Activated B cell treated with CpG ODN at 0.5 μM for 24 hours (primary cell): ENCODE results near the gene FOXP1. TPM values are rescaled to one million over a fixed set of nuclear protein-coding genes. Genes with fewer than 3 reads are reported as not detected.
A peak's percentile ranks its signal among the peaks of the same experiment; 100 is the strongest.

Source experiments
- ATAC-seq: fragments of 200-7000 bp; cut with Tn5 transposase; one replicate; pipeline ENCODE4 v1.10.0; 2021; ENCODE audit warnings: low read depth, mild to moderate bottlenecking, moderate library complexity
- CTCF ChIA-PET: fragments of 350-600 bp; sonication (Branson Sonifier 250); formaldehyde crosslinking; loops from one replicate; lab custom pipeline; 2021; ENCODE audit warnings: antibody characterized with exemption; lab: Charles Lee
- POLR2A ChIA-PET: fragments of 350-600 bp; sonication (Branson Sonifier 250); formaldehyde crosslinking; loops from one replicate; lab custom pipeline; 2021; ENCODE audit warnings: antibody characterized with exemption; lab: Charles Lee
- DNase-seq: peaks from one replicate; pipeline ENCODE4 v3.0.0; 2022
- H3K27ac Mint-ChIP-seq: one replicate; pipeline ENCODE4 v1.8.0; 2020; ENCODE audit warnings: mixed read lengths
- H3K27me3 Mint-ChIP-seq: one replicate; pipeline ENCODE4 v1.8.0; 2021; ENCODE audit warnings: mixed read lengths
- H3K36me3 Mint-ChIP-seq: one replicate; pipeline ENCODE4 v1.8.0; 2021; ENCODE audit warnings: low read depth, mixed read lengths
- H3K4me1 Mint-ChIP-seq: one replicate; pipeline ENCODE4 v1.8.0; 2021; ENCODE audit warnings: mixed read lengths
- H3K4me3 Mint-ChIP-seq: one replicate; pipeline ENCODE4 v1.8.0; 2020; ENCODE audit warnings: mild to moderate bottlenecking, mixed read lengths
- H3K9me3 Mint-ChIP-seq: one replicate; pipeline ENCODE4 v1.8.0; 2020; ENCODE audit warnings: mixed read lengths
- intact Hi-C: fragments of 100-400 bp; cut with micrococcal nuclease; formaldehyde crosslinking; loops from one replicate; pipeline ENCODE4 v1.15.1; 2024
- total RNA-seq: library from RNA; stranded (reverse); gene quantifications from 2 replicates; pipeline ENCODE4 v1.2.3, GENCODE V29; 2022
- TF ChIP-seq, protein P1 (sequence below): fragments of 200-600 bp; IDR thresholded peaks from one replicate; pipeline ENCODE4 v1.8.0; 2022; ENCODE audit warnings: antibody characterized with exemption, mild to moderate bottlenecking

FOXP1 gene
- total RNA-seq, 1 donor from 2014 or later: 563 TPM

DNA sequence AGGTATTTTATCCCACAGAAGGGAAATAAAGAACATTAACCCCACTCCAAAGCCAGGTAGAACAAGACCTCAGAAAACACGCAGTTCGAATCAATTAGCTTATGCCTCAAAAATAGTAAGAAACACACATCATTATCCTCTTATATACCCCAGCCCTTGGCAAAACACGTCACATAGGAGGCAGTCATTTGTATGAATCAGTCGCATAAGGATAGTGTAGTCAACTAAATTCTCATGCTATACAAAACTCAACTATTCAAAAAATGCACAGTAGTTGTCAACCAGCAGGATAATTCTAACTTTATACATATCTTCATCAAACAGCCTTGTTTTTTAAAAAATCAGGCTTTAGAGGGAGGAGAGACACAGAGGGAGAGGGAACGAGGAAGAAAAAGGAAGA, 298.4 kb downstream of the FOXP1 start:
- H3K36me3 Mint-ChIP-seq: peaks cover 30% of the 10 kb centered on the region
- H3K27me3 Mint-ChIP-seq: no peaks in the 10 kb centered on the region
- intact Hi-C loops: no loop called here
- H3K4me3 Mint-ChIP-seq: no peak overlapping the region
- ChIA-PET CTCF (no interaction called here), POLR2A (interaction anchor here (0.6 kb wide), 1 partner anchor 42 kb away, joined by 3 read pairs; no protein-coding TSS in a partner anchor)
- TF ChIP-seq, protein P1, sequence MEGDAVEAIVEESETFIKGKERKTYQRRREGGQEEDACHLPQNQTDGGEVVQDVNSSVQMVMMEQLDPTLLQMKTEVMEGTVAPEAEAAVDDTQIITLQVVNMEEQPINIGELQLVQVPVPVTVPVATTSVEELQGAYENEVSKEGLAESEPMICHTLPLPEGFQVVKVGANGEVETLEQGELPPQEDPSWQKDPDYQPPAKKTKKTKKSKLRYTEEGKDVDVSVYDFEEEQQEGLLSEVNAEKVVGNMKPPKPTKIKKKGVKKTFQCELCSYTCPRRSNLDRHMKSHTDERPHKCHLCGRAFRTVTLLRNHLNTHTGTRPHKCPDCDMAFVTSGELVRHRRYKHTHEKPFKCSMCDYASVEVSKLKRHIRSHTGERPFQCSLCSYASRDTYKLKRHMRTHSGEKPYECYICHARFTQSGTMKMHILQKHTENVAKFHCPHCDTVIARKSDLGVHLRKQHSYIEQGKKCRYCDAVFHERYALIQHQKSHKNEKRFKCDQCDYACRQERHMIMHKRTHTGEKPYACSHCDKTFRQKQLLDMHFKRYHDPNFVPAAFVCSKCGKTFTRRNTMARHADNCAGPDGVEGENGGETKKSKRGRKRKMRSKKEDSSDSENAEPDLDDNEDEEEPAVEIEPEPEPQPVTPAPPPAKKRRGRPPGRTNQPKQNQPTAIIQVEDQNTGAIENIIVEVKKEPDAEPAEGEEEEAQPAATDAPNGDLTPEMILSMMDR: no peak
- DNase-seq (no peak), ATAC-seq (no peak)
- no peaks in the 10 kb centered on the region for H3K9me3 Mint-ChIP-seq
- H3K4me1 Mint-ChIP-seq: peaks cover 29% of the 10 kb centered on the region
- peak overlapping the region; percentile 4 for H3K27ac Mint-ChIP-seq

GRCh38 chr3:71282976-71283375, 300.6 kb downstream of the FOXP1 start:
- TF ChIP-seq, protein P1: no peak
- Mint-ChIP-seq H3K27ac (peak overlapping the region; percentile 56), H3K4me3 (no peak overlapping the region), H3K9me3 (no peaks in the 10 kb centered on the region), H3K27me3 (no peaks in the 10 kb centered on the region), H3K36me3 (peaks cover 18% of the 10 kb centered on the region), H3K4me1 (peaks cover 25% of the 10 kb centered on the region)
- ChIA-PET CTCF (no interaction called here), POLR2A (interaction anchor here (0.5 to 0.7 kb wide), 2 partner anchors 11 to 109 kb away, joined by 3 to 5 read pairs; no protein-coding TSS in a partner anchor)
- ATAC-seq (no peak), DNase-seq (no peak)
- intact Hi-C loops: no loop called here

- H3K27ac Mint-ChIP-seq: no peak overlapping the region
- peaks cover 28% of the 10 kb centered on the region for H3K4me1 Mint-ChIP-seq
- no peaks in the 10 kb centered on the region for H3K9me3 Mint-ChIP-seq
- H3K4me3 Mint-ChIP-seq: no peak overlapping the region
- peaks cover 18% of the 10 kb centered on the region for H3K36me3 Mint-ChIP-seq
- DNase-seq (no peak), ATAC-seq (no peak)
- TF ChIP-seq, protein P1: no peak
- intact Hi-C loops: loop anchor here (2.0 kb wide), 1 partner anchor 18 kb away; no protein-coding TSS in a partner anchor
- no peaks in the 10 kb centered on the region for H3K27me3 Mint-ChIP-seq
- POLR2A ChIA-PET: no interaction called here
- CTCF ChIA-PET: no interaction called here
Observed at GRCh38 chr3:71281280-71281679, 302.2 kb downstream of the FOXP1 start.

- Mint-ChIP-seq H3K4me1 (peaks cover 36% of the 10 kb centered on the region), H3K36me3 (peaks cover 25% of the 10 kb centered on the region), H3K9me3 (no peaks in the 10 kb centered on the region), H3K4me3 (no peak overlapping the region), H3K27ac (no peak overlapping the region), H3K27me3 (no peaks in the 10 kb centered on the region)
- TF ChIP-seq, protein P1: no peak
- intact Hi-C loops: no loop called here
- ATAC-seq (no peak), DNase-seq (no peak)
- ChIA-PET CTCF (no interaction called here), POLR2A (interaction anchor here (0.6 kb wide), 1 partner anchor 14 kb away, joined by 4 read pairs; no protein-coding TSS in a partner anchor)
Observed at GRCh38 chr3:71277341-71277740, 306.2 kb downstream of the FOXP1 start.

- CTCF ChIA-PET: no interaction called here
- Mint-ChIP-seq H3K4me1 (peaks cover 40% of the 10 kb centered on the region), H3K27ac (no peak overlapping the region), H3K4me3 (no peak overlapping the region), H3K9me3 (no peaks in the 10 kb centered on the region), H3K27me3 (no peaks in the 10 kb centered on the region), H3K36me3 (peaks cover 31% of the 10 kb centered on the region)
- no peak for ATAC-seq
- TF ChIP-seq, protein P1: no peak
- intact Hi-C loops: no loop called here
- POLR2A ChIA-PET: no interaction called here
- DNase-seq: no peak
Observed at GRCh38 chr3:71276531-71276930, 307.0 kb downstream of the FOXP1 start.
